AG08396 (cell line): Measurements from ENCODE around the gene CEBPZ.

ENCODE experiments used
- DNase-seq: peaks from one replicate; pipeline ENCODE4 v3.0.0; 2012; ENCODE audit warnings: low spot score, mixed read lengths

CEBPZ gene

GRCh38 chr2:37180006-37180639 is 51.3 kb downstream of the CEBPZ start:
- no peak for DNase-seq

DNA sequence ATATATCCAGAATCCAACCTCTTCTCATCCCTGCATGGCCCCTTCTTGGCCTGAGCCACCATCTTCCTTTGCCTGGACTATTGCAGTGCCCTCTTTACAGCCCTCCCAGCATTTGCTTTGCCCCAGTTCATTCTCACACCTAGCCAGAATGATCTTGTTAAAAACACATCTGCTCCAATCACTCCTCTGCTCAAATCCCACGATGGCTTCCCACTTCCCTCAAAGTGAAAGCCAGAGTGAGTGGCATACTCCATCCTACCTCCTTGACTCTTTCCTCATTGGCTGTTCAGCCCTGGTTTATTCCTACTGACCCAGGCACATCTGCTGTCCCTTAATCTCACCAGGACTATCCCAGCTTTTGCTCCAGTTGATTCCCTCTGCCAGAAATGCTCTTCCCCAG is 57.7 kb downstream of the CEBPZ start:
- no peak for DNase-seq

DNA sequence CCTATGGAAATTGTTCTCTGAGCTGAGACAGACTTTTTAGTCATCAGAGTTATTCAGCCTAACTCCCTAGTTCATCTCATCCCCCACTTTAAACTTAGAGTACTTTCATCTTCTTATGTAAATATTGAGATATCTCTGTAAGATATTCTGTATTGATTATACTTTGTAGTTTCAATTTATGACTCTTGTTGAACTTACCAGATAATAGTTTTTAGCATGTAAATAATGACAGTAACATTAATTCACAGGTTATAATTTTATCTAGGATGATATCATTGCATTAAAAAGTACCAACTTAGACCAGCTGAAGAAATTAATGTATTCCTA is 59.8 kb downstream of the CEBPZ start:
- DNase-seq, result no peak

DNA sequence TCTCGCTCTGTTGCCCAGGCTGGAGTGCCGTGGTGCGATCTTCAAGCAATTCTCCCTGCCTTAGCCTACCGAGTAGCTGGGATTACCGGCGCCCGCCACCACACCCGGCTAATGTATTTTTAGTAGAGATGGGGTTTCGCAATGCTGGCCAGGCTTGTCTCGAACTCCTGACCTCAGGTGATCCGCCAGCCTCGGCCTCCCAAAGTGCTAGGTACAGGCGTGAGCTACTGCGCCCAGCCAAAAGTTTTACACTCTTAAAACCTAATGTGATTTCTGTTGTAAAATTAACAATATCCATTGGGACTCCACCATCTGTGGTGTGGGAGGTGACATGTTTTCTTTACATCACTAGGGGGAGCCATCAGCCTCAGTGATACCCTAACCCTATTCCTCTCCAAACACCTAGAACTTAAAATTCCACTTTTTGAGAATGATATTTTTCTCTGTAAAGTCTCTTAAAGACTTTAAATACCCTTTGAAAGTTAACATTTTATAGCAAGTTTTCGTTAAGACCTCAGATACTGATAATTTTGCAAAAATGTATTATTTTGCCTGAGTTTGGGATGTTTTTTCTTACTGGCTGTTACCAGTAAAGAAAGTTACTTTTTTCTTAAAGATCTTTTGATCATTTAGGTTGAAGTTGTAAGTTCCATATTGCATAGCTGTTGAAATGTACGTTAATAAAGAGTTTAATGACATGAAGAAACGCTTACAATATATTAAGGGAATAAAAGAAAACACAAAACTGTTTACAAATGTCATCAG is 63.0 kb downstream of the CEBPZ start:
- DNase-seq, result peak; percentile 64

DNA sequence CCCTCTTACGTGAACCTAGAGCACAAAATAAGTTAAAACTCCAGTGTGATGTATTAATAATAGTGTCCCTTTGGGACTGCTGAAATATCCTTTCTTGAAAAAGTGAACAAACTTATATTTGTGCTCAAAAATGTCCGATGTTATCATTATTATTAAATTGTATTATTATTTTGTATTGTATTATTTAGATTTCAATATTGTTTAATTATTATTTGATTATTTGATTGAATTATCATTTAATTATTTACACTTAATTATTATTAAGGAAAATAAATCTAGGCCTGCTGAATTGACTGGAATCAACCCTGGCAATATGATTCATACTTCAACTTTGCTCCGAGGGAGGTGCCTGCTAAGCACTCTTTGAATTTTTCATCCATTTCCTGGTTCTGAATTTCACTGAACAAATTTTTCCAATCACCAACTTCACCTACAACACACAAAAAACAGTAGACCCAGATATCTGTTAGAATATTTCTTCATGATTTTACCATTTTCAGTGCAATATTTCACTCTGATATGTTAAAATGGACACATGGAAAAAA is 63.7 kb downstream of the CEBPZ start:
- DNase-seq, result peak; percentile 28

DNA sequence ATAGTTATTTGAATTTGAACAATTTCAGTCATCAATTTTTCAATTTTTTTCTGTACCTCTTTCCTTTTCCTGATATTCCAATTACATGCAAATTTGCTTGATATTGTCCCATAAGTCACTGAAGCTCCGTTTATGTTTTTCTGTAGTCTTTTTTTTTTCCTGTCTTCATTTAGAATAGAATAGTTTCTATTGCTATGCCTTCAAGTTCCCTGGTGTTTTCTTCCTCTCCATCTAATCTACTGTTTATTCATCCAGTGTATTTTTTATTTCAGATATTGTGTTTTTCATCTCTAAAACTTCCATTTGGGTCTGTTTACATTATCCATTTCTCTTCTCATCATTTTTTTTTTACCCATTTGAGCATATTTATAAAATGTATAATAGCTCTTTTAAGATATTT is 66.6 kb downstream of the CEBPZ start:
- no peak for DNase-seq

DNA sequence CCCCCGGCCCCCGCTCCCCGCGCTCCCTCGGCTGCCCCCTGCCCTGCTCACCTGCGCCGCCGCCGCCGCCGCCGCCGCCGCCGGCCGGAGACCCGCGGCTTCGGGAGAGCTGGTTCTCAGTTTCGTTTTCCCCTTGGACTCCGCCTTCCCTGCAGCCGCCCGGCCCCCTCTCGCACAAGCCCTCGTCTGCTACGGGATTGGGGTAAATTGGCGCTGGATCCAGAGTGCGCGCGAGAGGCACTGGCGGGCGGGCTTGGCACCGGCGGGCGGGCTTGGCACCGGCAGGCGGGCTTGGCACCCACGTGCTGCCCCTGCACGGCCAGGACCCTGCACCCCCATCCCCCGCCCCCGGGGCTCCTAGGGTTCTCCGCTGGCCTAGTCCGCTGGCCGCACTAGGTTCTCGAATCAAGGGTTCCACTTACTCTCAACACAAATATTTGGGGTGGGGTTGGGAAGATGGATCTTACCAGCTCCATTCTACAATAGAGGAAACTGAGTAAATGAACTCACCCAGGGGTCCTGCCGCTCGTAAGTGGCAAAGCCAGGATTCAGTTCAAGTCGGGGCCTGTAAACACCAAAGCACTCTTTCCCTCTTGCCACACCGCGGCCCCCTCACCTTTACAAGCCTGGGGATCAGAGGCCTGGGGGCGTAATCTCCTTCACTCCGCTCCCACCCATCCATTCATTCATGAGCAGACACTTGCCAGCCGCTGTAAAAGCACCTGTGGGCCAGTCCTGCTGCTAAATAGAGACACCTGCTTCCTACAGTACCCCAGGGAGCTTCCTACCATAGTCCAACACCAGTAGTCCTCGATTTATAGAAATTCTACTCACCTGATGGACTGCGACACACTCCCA is 74.3 kb downstream of the CEBPZ start, which contains the start of gene EIF2AK2:
Gene EIF2AK2 (minus strand): TSS at position 124 of the 858 bp plus-strand sequence. CDS start 9,174 bp downstream, outside the sequence.
- DNase-seq, result peak; percentile 99

DNA sequence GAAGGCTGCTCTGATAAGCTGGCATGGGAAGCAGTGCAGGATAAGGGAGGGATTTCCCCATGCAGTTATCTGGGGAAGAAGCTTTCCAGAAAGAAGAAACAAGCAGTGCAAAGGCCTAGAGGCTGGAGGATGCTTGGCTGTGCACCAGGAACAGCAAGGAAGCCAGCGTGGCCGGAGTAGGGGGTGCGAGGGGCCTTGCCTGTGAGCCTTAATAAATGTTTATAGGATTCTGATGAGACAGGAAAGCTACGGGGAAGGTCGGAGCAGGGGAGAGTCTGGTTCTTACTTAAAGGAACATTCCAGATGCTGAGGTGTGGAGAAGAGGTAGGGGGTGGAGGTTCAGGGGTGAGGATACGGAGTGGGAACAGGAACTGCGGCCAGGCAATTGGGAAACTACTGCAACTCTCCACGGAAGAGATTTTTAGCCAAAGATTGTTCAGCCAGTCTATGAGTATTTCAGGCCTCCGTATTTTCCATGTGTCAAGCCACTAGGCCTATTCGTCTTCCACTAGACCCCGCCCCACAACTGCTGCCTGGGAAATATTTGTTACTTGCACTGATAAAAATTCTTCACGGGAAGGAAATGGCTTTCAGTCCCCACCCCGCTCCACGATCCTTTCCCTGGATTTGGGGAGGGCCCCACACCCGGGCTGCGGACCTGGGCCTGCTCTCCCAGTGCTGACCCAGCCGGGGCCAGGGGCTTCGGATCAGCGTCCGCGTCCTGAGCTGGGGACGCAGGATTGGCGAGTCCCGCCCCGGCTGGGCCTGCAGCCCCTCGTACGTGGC is 75.1 kb downstream of the CEBPZ start:
- peak; percentile 68 for DNase-seq

DNA sequence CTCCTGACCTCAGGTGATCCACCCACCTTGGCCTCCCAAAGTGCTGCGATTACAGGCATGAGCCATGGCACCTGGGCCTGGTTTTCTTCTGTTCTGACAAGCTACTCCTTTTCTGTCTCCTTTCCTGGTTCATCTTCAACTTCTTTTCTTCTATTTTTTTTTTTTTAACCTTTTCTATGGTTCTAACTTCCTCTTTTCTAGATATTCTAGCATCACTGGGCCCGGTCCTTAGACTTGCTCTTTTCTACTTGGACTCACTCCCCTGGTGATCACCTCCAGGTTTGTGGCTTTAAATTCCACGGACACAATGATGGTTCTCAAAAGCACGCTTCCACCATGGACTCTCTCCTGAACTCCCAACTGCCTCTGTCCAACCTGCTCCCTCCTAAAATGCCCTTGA is 76.6 kb downstream of the CEBPZ start:
- DNase-seq, result no peak

GRCh38 chr2:37153224-37153623 is 78.2 kb downstream of the CEBPZ start:
- DNase-seq, result no peak
